ENCODE data around the gene VPS18. TPM values are rescaled to one million over a fixed set of nuclear protein-coding genes. Genes with fewer than 3 reads are reported as not detected.
A peak's percentile ranks its signal among the peaks of the same experiment; 100 is the strongest.

VPS18 gene
- total and polyA plus RNA-seq, 4 donors, result 3.4 to 15.3 (median 10.3) TPM

GRCh38 chr15:40918146-40918798, 24.0 kb downstream of the VPS18 start:
- TF ChIP-seq HNF4G (IDR thresholded peaks at IDR 0.05), result no peak
- no peak for TF ChIP-seq GABPA (IDR thresholded peaks at IDR 0.05 in 1 of 2, conservative IDR thresholded peaks at IDR 0.05 in 1 of 2)
- WGBS, result 83% methylated on average over 15 of the region's 15 CpGs
- Histone ChIP-seq H3K9me3 (ENCODE audit: control insufficient read depth in 4 of 4, low read length in 3 of 4) (no peaks in the 10 kb centered on the region), H3K27me3 (ENCODE audit: control insufficient read depth in 4 of 4, insufficient read depth in 4 of 4, low read length in 3 of 4) (no peaks in the 10 kb centered on the region), H3K4me1 (ENCODE audit: control insufficient read depth in 4 of 4, insufficient read depth in 4 of 4, low read length in 3 of 4) (peaks cover 0 to 6% (median 1%) of the 10 kb centered on the region in 4 donors), H3K4me3 (ENCODE audit: low read depth in 1 of 3, low read length in 3 of 3) (no peak overlapping the region), H3K9ac (ENCODE audit: low read depth in 1 of 2, low read length in 2 of 2) (no peak overlapping the region), H3K36me3 (ENCODE audit: control insufficient read depth in 4 of 4, insufficient read depth in 3 of 4, low read depth in 1 of 4, low read length in 3 of 4) (no peaks in the 10 kb centered on the region), H3K27ac (ENCODE audit: low read depth in 1 of 2, low read length in 2 of 2) (peak overlapping the region in 1 of 2 donors; percentile 54)
- DNase-seq (ENCODE audit: low spot score), result no peak

DNA sequence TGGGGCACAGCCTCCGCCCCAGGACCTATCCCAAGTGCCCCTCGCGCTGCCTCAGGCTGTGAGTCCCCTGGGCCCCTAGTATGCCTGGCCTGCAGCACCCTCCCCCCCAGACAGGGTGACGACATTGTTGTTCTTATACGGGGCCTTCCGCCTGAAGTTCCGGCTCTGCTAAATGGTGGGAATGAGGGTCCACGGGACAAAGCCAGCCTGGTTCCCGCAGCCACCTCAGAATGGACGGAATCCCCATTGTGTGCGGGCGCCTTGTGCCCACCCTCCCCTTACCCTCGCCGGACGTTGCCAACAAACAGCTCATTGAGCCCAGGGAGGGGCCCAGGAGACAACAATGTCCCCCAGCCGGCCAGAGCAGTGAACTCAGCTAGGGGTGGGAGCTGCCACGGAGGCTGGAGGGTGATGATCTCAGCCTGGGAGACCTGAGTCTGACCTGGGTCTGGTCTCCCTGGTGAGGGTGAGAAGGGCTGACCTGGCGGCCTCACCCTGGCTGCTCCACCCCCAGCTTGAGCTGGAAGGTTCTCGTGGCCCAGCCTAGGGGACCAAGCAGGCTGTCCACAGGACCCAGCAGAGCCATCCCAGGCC, 24.6 kb downstream of the VPS18 start:
- Histone ChIP-seq H3K4me1 (ENCODE audit: control insufficient read depth in 4 of 4, insufficient read depth in 4 of 4, low read length in 3 of 4) (peaks cover 0 to 6% (median 1%) of the 10 kb centered on the region in 4 donors), H3K27ac (ENCODE audit: low read depth in 1 of 2, low read length in 2 of 2) (peak overlapping the region in 1 of 2 donors; percentile 54), H3K4me3 (ENCODE audit: low read depth in 1 of 3, low read length in 3 of 3) (no peak overlapping the region), H3K9me3 (ENCODE audit: control insufficient read depth in 4 of 4, low read length in 3 of 4) (no peaks in the 10 kb centered on the region), H3K9ac (ENCODE audit: low read depth in 1 of 2, low read length in 2 of 2) (no peak overlapping the region), H3K27me3 (ENCODE audit: control insufficient read depth in 4 of 4, insufficient read depth in 4 of 4, low read length in 3 of 4) (no peaks in the 10 kb centered on the region), H3K36me3 (ENCODE audit: control insufficient read depth in 4 of 4, insufficient read depth in 3 of 4, low read depth in 1 of 4, low read length in 3 of 4) (no peaks in the 10 kb centered on the region)
- DNase-seq (ENCODE audit: low spot score), result no peak
- TF ChIP-seq, protein P1, sequence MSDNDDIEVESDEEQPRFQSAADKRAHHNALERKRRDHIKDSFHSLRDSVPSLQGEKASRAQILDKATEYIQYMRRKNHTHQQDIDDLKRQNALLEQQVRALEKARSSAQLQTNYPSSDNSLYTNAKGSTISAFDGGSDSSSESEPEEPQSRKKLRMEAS (IDR thresholded peaks at IDR 0.05), result no peak
- TF ChIP-seq FOXA1 (IDR thresholded peaks at IDR 0.05) (no peak), RXRA (IDR thresholded peaks at IDR 0.05) (no peak), RAD21 (IDR thresholded peaks at IDR 0.05) (no peak), JUND (IDR thresholded peaks at IDR 0.05) (no peak), FOXA2 (IDR thresholded peaks at IDR 0.05) (no peak), EGR1 (IDR thresholded peaks at IDR 0.05; ENCODE audit: low read depth in 2 of 2) (no peak), TAF1 (conservative IDR thresholded peaks at IDR 0.05) (no peak), YY1 (IDR thresholded peaks at IDR 0.05) (no peak), SP1 (IDR thresholded peaks at IDR 0.05) (no peak), NR2F2 (IDR thresholded peaks at IDR 0.05) (no peak), HNF4A (conservative IDR thresholded peaks at IDR 0.05) (no peak), HNF4G (IDR thresholded peaks at IDR 0.05) (no peak)
- TF ChIP-seq, protein P2, sequence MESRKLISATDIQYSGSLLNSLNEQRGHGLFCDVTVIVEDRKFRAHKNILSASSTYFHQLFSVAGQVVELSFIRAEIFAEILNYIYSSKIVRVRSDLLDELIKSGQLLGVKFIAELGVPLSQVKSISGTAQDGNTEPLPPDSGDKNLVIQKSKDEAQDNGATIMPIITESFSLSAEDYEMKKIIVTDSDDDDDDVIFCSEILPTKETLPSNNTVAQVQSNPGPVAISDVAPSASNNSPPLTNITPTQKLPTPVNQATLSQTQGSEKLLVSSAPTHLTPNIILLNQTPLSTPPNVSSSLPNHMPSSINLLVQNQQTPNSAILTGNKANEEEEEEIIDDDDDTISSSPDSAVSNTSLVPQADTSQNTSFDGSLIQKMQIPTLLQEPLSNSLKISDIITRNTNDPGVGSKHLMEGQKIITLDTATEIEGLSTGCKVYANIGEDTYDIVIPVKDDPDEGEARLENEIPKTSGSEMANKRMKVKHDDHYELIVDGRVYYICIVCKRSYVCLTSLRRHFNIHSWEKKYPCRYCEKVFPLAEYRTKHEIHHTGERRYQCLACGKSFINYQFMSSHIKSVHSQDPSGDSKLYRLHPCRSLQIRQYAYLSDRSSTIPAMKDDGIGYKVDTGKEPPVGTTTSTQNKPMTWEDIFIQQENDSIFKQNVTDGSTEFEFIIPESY (IDR thresholded peaks at IDR 0.05), result no peak
- TF ChIP-seq, protein P3, sequence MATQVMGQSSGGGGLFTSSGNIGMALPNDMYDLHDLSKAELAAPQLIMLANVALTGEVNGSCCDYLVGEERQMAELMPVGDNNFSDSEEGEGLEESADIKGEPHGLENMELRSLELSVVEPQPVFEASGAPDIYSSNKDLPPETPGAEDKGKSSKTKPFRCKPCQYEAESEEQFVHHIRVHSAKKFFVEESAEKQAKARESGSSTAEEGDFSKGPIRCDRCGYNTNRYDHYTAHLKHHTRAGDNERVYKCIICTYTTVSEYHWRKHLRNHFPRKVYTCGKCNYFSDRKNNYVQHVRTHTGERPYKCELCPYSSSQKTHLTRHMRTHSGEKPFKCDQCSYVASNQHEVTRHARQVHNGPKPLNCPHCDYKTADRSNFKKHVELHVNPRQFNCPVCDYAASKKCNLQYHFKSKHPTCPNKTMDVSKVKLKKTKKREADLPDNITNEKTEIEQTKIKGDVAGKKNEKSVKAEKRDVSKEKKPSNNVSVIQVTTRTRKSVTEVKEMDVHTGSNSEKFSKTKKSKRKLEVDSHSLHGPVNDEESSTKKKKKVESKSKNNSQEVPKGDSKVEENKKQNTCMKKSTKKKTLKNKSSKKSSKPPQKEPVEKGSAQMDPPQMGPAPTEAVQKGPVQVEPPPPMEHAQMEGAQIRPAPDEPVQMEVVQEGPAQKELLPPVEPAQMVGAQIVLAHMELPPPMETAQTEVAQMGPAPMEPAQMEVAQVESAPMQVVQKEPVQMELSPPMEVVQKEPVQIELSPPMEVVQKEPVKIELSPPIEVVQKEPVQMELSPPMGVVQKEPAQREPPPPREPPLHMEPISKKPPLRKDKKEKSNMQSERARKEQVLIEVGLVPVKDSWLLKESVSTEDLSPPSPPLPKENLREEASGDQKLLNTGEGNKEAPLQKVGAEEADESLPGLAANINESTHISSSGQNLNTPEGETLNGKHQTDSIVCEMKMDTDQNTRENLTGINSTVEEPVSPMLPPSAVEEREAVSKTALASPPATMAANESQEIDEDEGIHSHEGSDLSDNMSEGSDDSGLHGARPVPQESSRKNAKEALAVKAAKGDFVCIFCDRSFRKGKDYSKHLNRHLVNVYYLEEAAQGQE (IDR thresholded peaks at IDR 0.05), result no peak
- TF ChIP-seq, protein P4, sequence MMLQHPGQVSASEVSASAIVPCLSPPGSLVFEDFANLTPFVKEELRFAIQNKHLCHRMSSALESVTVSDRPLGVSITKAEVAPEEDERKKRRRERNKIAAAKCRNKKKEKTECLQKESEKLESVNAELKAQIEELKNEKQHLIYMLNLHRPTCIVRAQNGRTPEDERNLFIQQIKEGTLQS (IDR thresholded peaks at IDR 0.05), result no peak
- WGBS, result 86% methylated on average over 19 of the region's 19 CpGs

Measured in liver (tissue), 9 donors.